GM23338 (cell line): Measurements from ENCODE around the gene GRIP2.

Experiments
- CREB1 ChIP-seq: fragments of 250-450 bp; sonication (Bioruptor Pico); IDR thresholded peaks from 2 replicates; pipeline ENCODE4 v1.5.0; 2020; ENCODE audit warnings: low read depth, mild to moderate bottlenecking, moderate library complexity
- CTCF ChIP-seq, 2 experiments: fragments of 200-600 bp in 1 of 2; sonication (generic) in 1 of 2; conservative IDR thresholded peaks; 2 replicates each; pipeline versions ENCODE4 v1.5.1 to v1.6.1; 2016 to 2017; ENCODE audit warnings: antibody characterized with exemption in 2 of 2, low read depth in 2 of 2, mild to moderate bottlenecking in 2 of 2, moderate library complexity in 1 of 2
- EZH2phosphoT487 ChIP-seq: fragments of 200-600 bp; sonication (generic); IDR thresholded peaks from one replicate; pipeline ENCODE4 v1.8.1; 2018; ENCODE audit warnings: antibody characterized with exemption; ENCODE audit not compliant: unreplicated experiment
- POLR2AphosphoS5 ChIP-seq: IDR thresholded peaks from 2 replicates; pipeline ENCODE4 v1.6.1; 2016; ENCODE audit warnings: antibody characterized with exemption, low read depth
- REST ChIP-seq: IDR thresholded peaks from one replicate; pipeline ENCODE4 v1.6.1; 2018; ENCODE audit warnings: antibody characterized with exemption; ENCODE audit not compliant: unreplicated experiment

- TF ChIP-seq CTCF (conservative IDR thresholded peaks at IDR 0.05; ENCODE audit: low read depth in 2 of 2), result no peak
- TF ChIP-seq POLR2AphosphoS5, result no peak
- no peak for TF ChIP-seq EZH2phosphoT487
- no peak for TF ChIP-seq CREB1 (CRISPR knock-in tag)
- TF ChIP-seq REST, result no peak
Measured at GRCh38 chr3:14518432-14518802, 21.7 kb downstream of the GRIP2 start.
